Esophagus squamous epithelium (tissue), 4 donors: ENCODE results near the gene MYO7B.

Experiments used
- POLR2A ChIP-seq, 4 donors: fragments of 450-650 bp; IDR thresholded peaks; one replicate each; pipeline ENCODE4 v1.6.1; 2017; ENCODE audit warnings: antibody characterized with exemption in 4 of 4, mild to moderate bottlenecking in 4 of 4, moderate library complexity in 3 of 4
- TF ChIP-seq, protein P1 (sequence below), 6 experiments: fragments of 450-650 bp in 4 of 6; fragments of 200-600 bp in 2 of 6; sonication (generic) in 2 of 6; IDR thresholded peaks; one replicate each; pipeline ENCODE4 v1.5.1; 2016 to 2019; ENCODE audit warnings: antibody characterized with exemption in 6 of 6, mild to moderate bottlenecking in 4 of 6, moderate library complexity in 4 of 6

DNA sequence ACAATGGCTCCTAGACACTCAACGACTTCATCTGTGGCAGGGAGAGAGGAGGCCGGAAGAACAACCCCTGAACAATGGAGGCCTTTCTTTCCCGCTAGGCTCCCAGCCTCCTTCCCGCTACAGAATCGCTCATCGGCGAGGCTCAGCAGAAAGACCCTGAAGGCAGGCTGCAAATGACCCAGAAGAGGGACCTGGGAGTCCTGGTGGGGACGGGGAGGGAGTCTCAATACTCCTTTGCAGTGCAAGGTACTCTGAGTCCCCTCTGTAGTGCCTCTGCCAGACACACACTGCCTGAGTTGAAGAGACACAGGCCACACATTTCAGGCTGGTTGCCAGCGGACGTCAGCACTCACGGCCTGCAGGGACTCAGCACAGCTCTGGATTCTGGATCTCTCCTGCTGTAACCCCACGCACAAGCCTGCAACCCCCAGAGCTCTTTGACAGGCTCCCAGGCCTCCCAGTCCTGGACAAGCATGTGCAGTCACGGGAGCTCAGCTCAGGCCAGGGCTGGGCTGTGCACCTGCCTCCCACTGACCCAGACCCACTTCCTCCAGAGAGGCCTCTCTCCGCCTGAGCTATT lies 116.6 kb downstream of the MYO7B start:
- TF ChIP-seq, protein P1, sequence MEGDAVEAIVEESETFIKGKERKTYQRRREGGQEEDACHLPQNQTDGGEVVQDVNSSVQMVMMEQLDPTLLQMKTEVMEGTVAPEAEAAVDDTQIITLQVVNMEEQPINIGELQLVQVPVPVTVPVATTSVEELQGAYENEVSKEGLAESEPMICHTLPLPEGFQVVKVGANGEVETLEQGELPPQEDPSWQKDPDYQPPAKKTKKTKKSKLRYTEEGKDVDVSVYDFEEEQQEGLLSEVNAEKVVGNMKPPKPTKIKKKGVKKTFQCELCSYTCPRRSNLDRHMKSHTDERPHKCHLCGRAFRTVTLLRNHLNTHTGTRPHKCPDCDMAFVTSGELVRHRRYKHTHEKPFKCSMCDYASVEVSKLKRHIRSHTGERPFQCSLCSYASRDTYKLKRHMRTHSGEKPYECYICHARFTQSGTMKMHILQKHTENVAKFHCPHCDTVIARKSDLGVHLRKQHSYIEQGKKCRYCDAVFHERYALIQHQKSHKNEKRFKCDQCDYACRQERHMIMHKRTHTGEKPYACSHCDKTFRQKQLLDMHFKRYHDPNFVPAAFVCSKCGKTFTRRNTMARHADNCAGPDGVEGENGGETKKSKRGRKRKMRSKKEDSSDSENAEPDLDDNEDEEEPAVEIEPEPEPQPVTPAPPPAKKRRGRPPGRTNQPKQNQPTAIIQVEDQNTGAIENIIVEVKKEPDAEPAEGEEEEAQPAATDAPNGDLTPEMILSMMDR (IDR thresholded peaks at IDR 0.05) = no peak
- no peak for TF ChIP-seq POLR2A (IDR thresholded peaks at IDR 0.05)
